Panc1 (cell line): ENCODE measurements around the gene CNNM1. TPM values are rescaled to one million over a fixed set of nuclear protein-coding genes. Genes with fewer than 3 reads are reported as not detected.

Experiments used
- ATAC-seq: fragments of 200-7000 bp; cut with Tn5 transposase; 2 replicates; pipeline ENCODE4 v1.9.1; 2020; ENCODE audit warnings: mild to moderate bottlenecking, moderate library complexity
- BruUV-seq: library from RNA; stranded (reverse); fragments of 400-500 nt; replicated peaks from 2 replicates; lab custom pipeline; 2021; lab: Mats Ljungman, UMichigan
- CTCF ChIA-PET: fragments of 300-600 bp; sonication (Branson Sonifier 250); formaldehyde crosslinking; loops from one replicate; lab custom pipeline; 2022; ENCODE audit warnings: antibody characterized with exemption; lab: Charles Lee
- POLR2A ChIA-PET: fragments of 300-600 bp; sonication (Branson Sonifier 250); formaldehyde crosslinking; loops from one replicate; lab custom pipeline; 2022; ENCODE audit warnings: antibody characterized with exemption; lab: Charles Lee
- DNase-seq: peaks from one replicate; pipeline ENCODE4 v3.0.0-alpha.2; 2010; ENCODE audit warnings: low read depth, low spot score
- H3K27ac ChIP-seq: 2 replicates; pipeline ENCODE4 v1.5.1; 2011; ENCODE audit warnings: mild to moderate bottlenecking, low read length, inconsistent platforms
- H3K27me3 ChIP-seq: fragments of 200-500 bp; sonication (Bioruptor generic); 2 replicates; pipeline ENCODE4 v1.6.0; 2014; ENCODE audit warnings: low read length, inconsistent platforms; ENCODE audit not compliant: control insufficient read depth, insufficient read depth
- H3K36me3 ChIP-seq: fragments of 200-500 bp; sonication (Bioruptor generic); 2 replicates; pipeline ENCODE4 v1.5.1; 2014; ENCODE audit warnings: inconsistent platforms, mild to moderate bottlenecking, low read length, moderate library complexity; ENCODE audit not compliant: control insufficient read depth, insufficient read depth
- H3K4me1 ChIP-seq: 2 replicates; pipeline ENCODE4 v1.5.1; 2011; ENCODE audit warnings: inconsistent platforms, mild to moderate bottlenecking, low read length, moderate library complexity; ENCODE audit not compliant: control insufficient read depth, insufficient read depth
- H3K4me3 ChIP-seq, 2 experiments: 2 replicates each; pipeline ENCODE4 v1.5.1; 2011 to 2012; ENCODE audit warnings: low read depth in 2 of 2, low read length in 2 of 2, mild to moderate bottlenecking in 2 of 2, inconsistent platforms in 1 of 2, moderate library complexity in 1 of 2
- H3K9me3 ChIP-seq: fragments of 200-500 bp; sonication (Bioruptor generic); 2 replicates; pipeline ENCODE4 v1.5.1; 2014; ENCODE audit warnings: low read depth, mild to moderate bottlenecking, inconsistent platforms, low read length, moderate library complexity; ENCODE audit not compliant: control insufficient read depth, insufficient read depth
- CTCF ChIP-seq: fragments of 450-650 bp; IDR thresholded peaks from 2 replicates; pipeline ENCODE4 v1.5.1; 2017; ENCODE audit warnings: mild to moderate bottlenecking
- POLR2AphosphoS5 ChIP-seq: IDR thresholded peaks from 2 replicates; pipeline ENCODE4 v1.6.1; 2012; ENCODE audit warnings: mild to moderate bottlenecking, low read depth, low read length, moderate library complexity
- SIN3A ChIP-seq: IDR thresholded peaks from 2 replicates; pipeline ENCODE4 v1.6.1; 2012; ENCODE audit warnings: low read depth, mild to moderate bottlenecking, low read length, moderate library complexity, borderline replicate concordance; ENCODE audit not compliant: insufficient read depth
- TCF7L2 ChIP-seq: IDR thresholded peaks from 2 replicates; pipeline ENCODE4 v1.6.1; 2011; ENCODE audit warnings: mild to moderate bottlenecking, low read depth, low read length, inconsistent platforms
- in situ Hi-C: cut with HindIII; loops from 2 replicates; pipeline ENCODE4 v1.10.0; 2016; ENCODE audit warnings: low sequenced_read_pairs, low pct_unique_long_range_greater_than_20kb
- intact Hi-C: fragments of 100-400 bp; cut with micrococcal nuclease; formaldehyde crosslinking; loops from one replicate; pipeline ENCODE4 v1.10.0; 2022; ENCODE audit not compliant: unreplicated experiment
- total RNA-seq: library from RNA; stranded (reverse); gene quantifications from one replicate; pipeline ENCODE4 v1.2.1, GENCODE V29; 2021; ENCODE audit not compliant: unreplicated experiment
- TF ChIP-seq, protein P1 (sequence below), 2 experiments: IDR thresholded peaks; 2 replicates each; pipeline ENCODE4 v1.6.1; 2011 to 2012; ENCODE audit warnings: low read depth in 2 of 2, control low read depth in 1 of 2, low read length in 1 of 2, mild to moderate bottlenecking in 1 of 2, moderate library complexity in 1 of 2; ENCODE audit not compliant: insufficient read depth in 1 of 2

CNNM1 gene
- total RNA-seq, 1 experiment from 2014 or later, result 16.6 TPM

DNA sequence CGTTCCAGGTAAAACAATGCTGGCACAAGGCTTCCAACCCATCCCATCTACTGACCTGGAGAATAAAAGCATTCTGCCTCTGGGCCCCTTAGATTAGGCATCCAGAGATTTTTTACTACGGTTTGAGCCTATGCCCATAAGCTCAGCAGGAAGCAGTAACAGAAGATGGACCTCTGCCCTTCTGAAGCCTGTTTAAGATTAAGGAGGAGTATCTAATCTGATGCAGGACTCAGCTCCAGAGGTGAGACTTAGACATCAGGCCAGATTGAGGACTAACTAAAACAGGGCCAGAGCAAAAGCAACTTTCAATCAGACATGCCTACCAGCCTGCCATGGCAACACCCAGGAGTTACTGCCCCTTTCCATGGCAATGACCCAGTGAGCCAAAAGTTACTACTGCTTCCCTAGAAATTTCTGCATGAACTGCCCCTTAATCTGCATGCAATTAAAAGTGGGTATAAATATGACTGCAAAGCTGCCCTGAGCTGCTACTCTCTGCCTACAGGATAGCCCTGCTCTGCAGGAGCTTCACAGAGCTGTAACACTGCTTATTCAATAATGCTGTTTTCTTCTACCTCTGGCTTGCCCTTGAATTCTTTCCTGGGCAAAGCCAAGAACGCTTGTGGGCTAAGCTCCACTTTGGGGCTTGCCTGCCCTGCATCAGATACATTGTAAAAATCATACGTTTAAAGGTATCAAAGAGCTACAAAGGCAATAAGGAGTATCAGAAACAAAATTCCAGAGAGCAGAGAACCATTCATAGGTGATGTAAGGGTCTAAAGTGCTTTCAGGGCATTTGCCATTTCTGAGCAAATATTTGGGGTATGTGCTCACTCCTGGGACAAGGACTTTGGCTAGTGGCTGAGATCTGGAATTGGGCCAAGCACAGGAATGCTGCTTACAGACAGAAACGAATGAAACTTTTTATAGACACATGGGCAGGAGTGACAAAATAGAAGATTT lies 25.0 kb upstream of the CNNM1 start:
- BruUV-seq, result no TSS peak
- no peak for DNase-seq
- ATAC-seq, result no peak
- in situ Hi-C loops (no loop called here), intact Hi-C loops (no loop called here)
- Histone ChIP-seq H3K4me3 (no peak overlapping the region), H3K27ac (no peak overlapping the region), H3K9me3 (no peaks in the 10 kb centered on the region), H3K4me1 (no peaks in the 10 kb centered on the region), H3K27me3 (peaks cover 2% of the 10 kb centered on the region), H3K36me3 (no peaks in the 10 kb centered on the region)
- CTCF ChIA-PET, result no interaction called here
- POLR2A ChIA-PET, result no interaction called here
- TF ChIP-seq, protein P1, sequence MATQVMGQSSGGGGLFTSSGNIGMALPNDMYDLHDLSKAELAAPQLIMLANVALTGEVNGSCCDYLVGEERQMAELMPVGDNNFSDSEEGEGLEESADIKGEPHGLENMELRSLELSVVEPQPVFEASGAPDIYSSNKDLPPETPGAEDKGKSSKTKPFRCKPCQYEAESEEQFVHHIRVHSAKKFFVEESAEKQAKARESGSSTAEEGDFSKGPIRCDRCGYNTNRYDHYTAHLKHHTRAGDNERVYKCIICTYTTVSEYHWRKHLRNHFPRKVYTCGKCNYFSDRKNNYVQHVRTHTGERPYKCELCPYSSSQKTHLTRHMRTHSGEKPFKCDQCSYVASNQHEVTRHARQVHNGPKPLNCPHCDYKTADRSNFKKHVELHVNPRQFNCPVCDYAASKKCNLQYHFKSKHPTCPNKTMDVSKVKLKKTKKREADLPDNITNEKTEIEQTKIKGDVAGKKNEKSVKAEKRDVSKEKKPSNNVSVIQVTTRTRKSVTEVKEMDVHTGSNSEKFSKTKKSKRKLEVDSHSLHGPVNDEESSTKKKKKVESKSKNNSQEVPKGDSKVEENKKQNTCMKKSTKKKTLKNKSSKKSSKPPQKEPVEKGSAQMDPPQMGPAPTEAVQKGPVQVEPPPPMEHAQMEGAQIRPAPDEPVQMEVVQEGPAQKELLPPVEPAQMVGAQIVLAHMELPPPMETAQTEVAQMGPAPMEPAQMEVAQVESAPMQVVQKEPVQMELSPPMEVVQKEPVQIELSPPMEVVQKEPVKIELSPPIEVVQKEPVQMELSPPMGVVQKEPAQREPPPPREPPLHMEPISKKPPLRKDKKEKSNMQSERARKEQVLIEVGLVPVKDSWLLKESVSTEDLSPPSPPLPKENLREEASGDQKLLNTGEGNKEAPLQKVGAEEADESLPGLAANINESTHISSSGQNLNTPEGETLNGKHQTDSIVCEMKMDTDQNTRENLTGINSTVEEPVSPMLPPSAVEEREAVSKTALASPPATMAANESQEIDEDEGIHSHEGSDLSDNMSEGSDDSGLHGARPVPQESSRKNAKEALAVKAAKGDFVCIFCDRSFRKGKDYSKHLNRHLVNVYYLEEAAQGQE (IDR thresholded peaks at IDR 0.05; ENCODE audit: insufficient read depth in 1 of 2, low read depth in 2 of 2, low read length in 1 of 2), result no peak

DNA sequence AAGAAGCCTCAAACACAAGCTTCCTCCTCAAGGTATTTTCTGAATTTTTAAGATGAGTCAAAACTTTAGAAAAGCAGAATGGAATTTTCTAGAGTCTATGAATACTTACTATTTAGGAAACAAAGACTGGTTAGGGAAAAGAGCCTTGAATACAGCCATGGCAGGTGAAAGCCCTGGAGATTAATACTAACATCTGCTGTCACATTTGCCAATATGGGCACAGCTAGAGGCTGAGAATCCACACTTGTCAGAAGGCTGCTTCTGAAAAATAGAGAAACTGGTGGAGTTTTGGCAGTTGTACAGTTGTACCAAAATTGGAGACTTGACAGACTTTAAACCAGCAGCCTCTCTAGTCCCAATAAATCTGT lies 24.3 kb upstream of the CNNM1 start:
- Histone ChIP-seq H3K4me3 (no peak overlapping the region), H3K36me3 (no peaks in the 10 kb centered on the region), H3K27ac (no peak overlapping the region), H3K4me1 (no peaks in the 10 kb centered on the region), H3K27me3 (peaks cover 2% of the 10 kb centered on the region), H3K9me3 (peaks cover 5% of the 10 kb centered on the region; the same call in 1 of the 2 replicates)
- ATAC-seq (no peak), DNase-seq (no peak)
- intact Hi-C loops (no loop called here), in situ Hi-C loops (no loop called here)
- BruUV-seq, result no TSS peak
- ChIA-PET CTCF (no interaction called here), POLR2A (no interaction called here)
- TF ChIP-seq POLR2AphosphoS5 (no peak), CTCF (no peak), TCF7L2 (no peak), SIN3A (no peak)
- TF ChIP-seq, protein P1 (IDR thresholded peaks at IDR 0.05; ENCODE audit: insufficient read depth in 1 of 2, low read depth in 2 of 2, low read length in 1 of 2), result no peak
